Measurements from ENCODE around the gene NSF.

- TF ChIP-seq POLR2A (IDR thresholded peaks at IDR 0.05) (no peak), CTCF (IDR thresholded peaks at IDR 0.05) (no peak), EP300 (IDR thresholded peaks at IDR 0.05) (no peak)
Observed at GRCh38 chr17:46766493-46767491, 176.3 kb downstream of the NSF start.

All from gastroesophageal sphincter (tissue), 3 donors.